OCI-LY1 (cell line): ENCODE data around the gene SMARCAL1.

Experiments
- EZH2 ChIP-seq: fragments of 200-600 bp; sonication (generic), shearing (Covaris generic); IDR thresholded peaks from 2 replicates; pipeline ENCODE4 v1.8.0; 2017; ENCODE audit warnings: borderline replicate concordance, mixed run types, mild to moderate bottlenecking, antibody characterized with exemption, low read length, moderate library complexity, mixed read lengths
- TF ChIP-seq, protein P1 (sequence below): fragments of 200-600 bp; sonication (generic), shearing (Covaris generic); IDR thresholded peaks from 2 replicates; pipeline ENCODE4 v1.5.1; 2017; ENCODE audit warnings: mild to moderate bottlenecking, antibody characterized with exemption, low read length, moderate library complexity, mixed read lengths

GRCh38 chr2:216428618-216429350 is 16.5 kb downstream of the SMARCAL1 start:
- TF ChIP-seq, protein P1, sequence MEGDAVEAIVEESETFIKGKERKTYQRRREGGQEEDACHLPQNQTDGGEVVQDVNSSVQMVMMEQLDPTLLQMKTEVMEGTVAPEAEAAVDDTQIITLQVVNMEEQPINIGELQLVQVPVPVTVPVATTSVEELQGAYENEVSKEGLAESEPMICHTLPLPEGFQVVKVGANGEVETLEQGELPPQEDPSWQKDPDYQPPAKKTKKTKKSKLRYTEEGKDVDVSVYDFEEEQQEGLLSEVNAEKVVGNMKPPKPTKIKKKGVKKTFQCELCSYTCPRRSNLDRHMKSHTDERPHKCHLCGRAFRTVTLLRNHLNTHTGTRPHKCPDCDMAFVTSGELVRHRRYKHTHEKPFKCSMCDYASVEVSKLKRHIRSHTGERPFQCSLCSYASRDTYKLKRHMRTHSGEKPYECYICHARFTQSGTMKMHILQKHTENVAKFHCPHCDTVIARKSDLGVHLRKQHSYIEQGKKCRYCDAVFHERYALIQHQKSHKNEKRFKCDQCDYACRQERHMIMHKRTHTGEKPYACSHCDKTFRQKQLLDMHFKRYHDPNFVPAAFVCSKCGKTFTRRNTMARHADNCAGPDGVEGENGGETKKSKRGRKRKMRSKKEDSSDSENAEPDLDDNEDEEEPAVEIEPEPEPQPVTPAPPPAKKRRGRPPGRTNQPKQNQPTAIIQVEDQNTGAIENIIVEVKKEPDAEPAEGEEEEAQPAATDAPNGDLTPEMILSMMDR, result no peak
- TF ChIP-seq EZH2, result no peak
